Activated naive CD4-positive, alpha-beta T cell treated with anti-CD3 and anti-CD28 coated beads, Interleukin-2, amount 50 U/mL, for 16 hours (primary cell): ENCODE measurements around the gene SMO.

Experiments used
- DNase-seq: peaks from one replicate; pipeline ENCODE4 v3.0.0-alpha.2; 2020

SMO gene

GRCh38 chr7:129188372-129188891, at the start of gene SMO:
Gene SMO (plus strand): TSS chr7:129188633. CDS start chr7:129189152, 519 bp downstream.
- DNase-seq: peak; percentile 33

- DNase-seq: no peak
These were observed 44.7 kb upstream of the SMO start for GRCh38 chr7:129143724-129144094.

- DNase-seq: peak; percentile 70
These were observed 44.2 kb upstream of the SMO start, which contains the start of gene TSPAN33 for GRCh38 chr7:129144095-129144833. Gene TSPAN33 (plus strand): TSS chr7:129144707. CDS start chr7:129144981, 274 bp downstream.

- peak; percentile 26 for DNase-seq
These were observed 43.4 kb upstream of the SMO start for GRCh38 chr7:129144834-129145668.

- no peak for DNase-seq
These were observed 42.0 kb upstream of the SMO start for GRCh38 chr7:129146237-129146979.

- DNase-seq: no peak
These were observed 40.7 kb upstream of the SMO start for GRCh38 chr7:129147731-129148130.

- no peak for DNase-seq
These were observed 38.9 kb upstream of the SMO start for GRCh38 chr7:129149511-129149910.

- DNase-seq: no peak
These were observed 38.0 kb upstream of the SMO start for GRCh38 chr7:129150199-129150996.

- no peak for DNase-seq
These were observed 30.8 kb upstream of the SMO start for GRCh38 chr7:129157651-129158050.

GRCh38 chr7:129159539-129159938, 28.9 kb upstream of the SMO start:
- DNase-seq: no peak

GRCh38 chr7:129160161-129160905, 28.1 kb upstream of the SMO start:
- no peak for DNase-seq

GRCh38 chr7:129161524-129162225, 26.8 kb upstream of the SMO start:
- no peak for DNase-seq

- no peak for DNase-seq
These were observed 25.7 kb upstream of the SMO start for GRCh38 chr7:129162732-129163131.

GRCh38 chr7:129163875-129164544, 24.4 kb upstream of the SMO start:
- DNase-seq: no peak

- no peak for DNase-seq
These were observed 21.7 kb upstream of the SMO start for GRCh38 chr7:129166745-129167144.

- DNase-seq: no peak
These were observed 20.6 kb upstream of the SMO start for GRCh38 chr7:129167817-129168216.

- no peak for DNase-seq
These were observed 20.0 kb upstream of the SMO start for GRCh38 chr7:129168231-129169021.

GRCh38 chr7:129169171-129169671, 19.2 kb upstream of the SMO start:
- DNase-seq: peak; percentile 58
